B cell (primary cell): ENCODE measurements around the gene SLC24A3.

Experiments
- CTCF ChIP-seq: fragments of 200-600 bp; IDR thresholded peaks from one replicate; pipeline ENCODE4 v1.8.0; 2022; ENCODE audit warnings: antibody characterized with exemption, mild to moderate bottlenecking
- EZH2 ChIP-seq: IDR thresholded peaks from 2 replicates; pipeline ENCODE4 v1.6.1; 2012; ENCODE audit warnings: borderline replicate concordance, low read depth, mild to moderate bottlenecking, moderate library complexity, low read length; ENCODE audit not compliant: insufficient read depth, poor library complexity, severe bottlenecking

- no peak for TF ChIP-seq CTCF
- no peak for TF ChIP-seq EZH2
These were observed 440.9 kb downstream of the SLC24A3 start for GRCh38 chr20:19653327-19653726.
